ENCODE data around the gene SDK1.

Gene SDK1

DNA sequence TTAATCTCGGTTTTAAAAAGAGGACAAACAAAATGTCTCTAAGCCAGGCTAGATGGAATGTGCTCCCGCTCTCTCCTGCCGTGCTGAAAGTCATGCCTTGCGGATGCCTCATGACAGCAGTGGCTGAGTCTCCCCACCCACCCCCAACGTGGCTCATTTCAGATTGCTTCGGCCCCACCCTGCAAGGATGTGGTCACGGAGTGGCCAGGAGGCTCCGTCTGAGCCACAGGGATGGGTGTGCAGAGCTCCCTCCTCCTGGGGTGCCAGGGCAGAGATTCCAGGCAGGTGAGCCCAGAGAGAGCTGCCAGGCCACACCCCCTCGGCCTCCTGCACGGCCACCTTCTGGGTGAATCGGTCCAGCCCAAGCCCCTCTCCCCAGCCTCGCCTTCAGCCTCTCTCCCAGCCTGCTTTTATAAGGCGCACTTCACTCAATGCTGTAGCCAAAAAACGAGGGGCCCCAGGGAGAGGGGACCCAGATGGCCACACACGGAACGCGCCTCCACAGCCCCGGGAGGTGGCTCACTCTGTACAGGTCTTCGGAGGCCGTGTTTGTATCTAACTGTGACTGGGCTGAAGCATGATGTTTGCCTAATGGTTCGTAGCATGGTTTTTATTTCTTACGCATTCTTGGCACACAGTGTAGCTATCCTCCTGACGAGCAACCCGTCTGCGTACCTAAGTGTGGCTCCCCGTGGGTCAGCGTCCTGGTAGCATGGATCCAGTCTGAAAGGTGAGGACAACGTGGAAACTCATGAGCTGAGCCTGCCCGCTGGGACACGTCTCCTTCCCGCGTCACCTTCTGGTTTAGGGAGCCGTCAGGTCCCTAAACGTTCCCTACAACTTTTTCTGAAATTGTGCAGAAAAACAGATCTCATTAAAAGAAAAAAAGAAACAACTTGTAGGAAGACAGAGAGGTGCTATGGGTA, 967.3 kb downstream of the SDK1 start:
- DNase-seq (ENCODE audit: low spot score), result no peak
- no peak overlapping the region for H3K27ac ChIP-seq
- CTCF ChIA-PET, result no interaction called here
- POLR2A ChIA-PET (ENCODE audit: low non-redundant PET), result no interaction called here
- TF ChIP-seq, protein P1, sequence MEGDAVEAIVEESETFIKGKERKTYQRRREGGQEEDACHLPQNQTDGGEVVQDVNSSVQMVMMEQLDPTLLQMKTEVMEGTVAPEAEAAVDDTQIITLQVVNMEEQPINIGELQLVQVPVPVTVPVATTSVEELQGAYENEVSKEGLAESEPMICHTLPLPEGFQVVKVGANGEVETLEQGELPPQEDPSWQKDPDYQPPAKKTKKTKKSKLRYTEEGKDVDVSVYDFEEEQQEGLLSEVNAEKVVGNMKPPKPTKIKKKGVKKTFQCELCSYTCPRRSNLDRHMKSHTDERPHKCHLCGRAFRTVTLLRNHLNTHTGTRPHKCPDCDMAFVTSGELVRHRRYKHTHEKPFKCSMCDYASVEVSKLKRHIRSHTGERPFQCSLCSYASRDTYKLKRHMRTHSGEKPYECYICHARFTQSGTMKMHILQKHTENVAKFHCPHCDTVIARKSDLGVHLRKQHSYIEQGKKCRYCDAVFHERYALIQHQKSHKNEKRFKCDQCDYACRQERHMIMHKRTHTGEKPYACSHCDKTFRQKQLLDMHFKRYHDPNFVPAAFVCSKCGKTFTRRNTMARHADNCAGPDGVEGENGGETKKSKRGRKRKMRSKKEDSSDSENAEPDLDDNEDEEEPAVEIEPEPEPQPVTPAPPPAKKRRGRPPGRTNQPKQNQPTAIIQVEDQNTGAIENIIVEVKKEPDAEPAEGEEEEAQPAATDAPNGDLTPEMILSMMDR (conservative IDR thresholded peaks at IDR 0.05; ENCODE audit: low read depth), result no peak

- CTCF ChIA-PET, result interaction anchor here (0.7 kb wide), 1 partner anchor 58 kb away, joined by 4 read pairs; no protein-coding TSS in a partner anchor
Measured at GRCh38 chr7:4269086-4269485, 968.0 kb downstream of the SDK1 start.

GRCh38 chr7:4269746-4270145, 968.7 kb downstream of the SDK1 start:
- ChIA-PET CTCF (interaction anchor here (0.7 kb wide), 1 partner anchor 58 kb away, joined by 4 read pairs; no protein-coding TSS in a partner anchor), POLR2A (ENCODE audit: low non-redundant PET) (no interaction called here)

More at GRCh38 chr7:4269086-4269485, 968.0 kb downstream of the SDK1 start:
- TF ChIP-seq, protein P1 (conservative IDR thresholded peaks at IDR 0.05; ENCODE audit: low read depth), result no peak
- DNase-seq (ENCODE audit: low spot score), result no peak
- POLR2A ChIA-PET (ENCODE audit: low non-redundant PET), result no interaction called here
- no peak overlapping the region for H3K27ac ChIP-seq

DNA sequence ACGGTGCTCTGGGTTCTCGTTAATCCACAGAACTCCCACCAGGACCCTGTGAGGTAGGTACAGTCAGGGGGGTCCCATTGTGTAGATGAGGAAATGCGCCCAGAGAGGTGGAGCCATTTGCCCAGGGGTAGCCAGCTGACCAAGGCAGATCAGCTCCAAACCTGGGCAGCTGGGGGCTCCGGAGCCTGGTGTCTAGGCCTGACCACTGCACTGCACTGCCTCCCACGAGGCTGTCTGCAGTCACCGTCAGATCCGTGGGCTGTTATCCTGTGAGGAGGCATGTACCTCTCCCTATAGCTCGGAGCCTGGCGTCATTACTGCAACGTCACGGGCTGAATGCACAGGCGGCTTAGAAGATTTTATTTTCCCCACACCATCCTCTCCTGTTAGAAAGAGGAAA, 969.2 kb downstream of the SDK1 start:
- TF ChIP-seq, protein P1 (conservative IDR thresholded peaks at IDR 0.05; ENCODE audit: low read depth), result no peak
- no peak for DNase-seq (ENCODE audit: low spot score)
- ChIA-PET CTCF (no interaction called here), POLR2A (ENCODE audit: low non-redundant PET) (no interaction called here)
- H3K27ac ChIP-seq, result no peak overlapping the region

More at GRCh38 chr7:4269746-4270145, 968.7 kb downstream of the SDK1 start:
- no peak for DNase-seq (ENCODE audit: low spot score)
- no peak overlapping the region for H3K27ac ChIP-seq
- TF ChIP-seq, protein P1 (conservative IDR thresholded peaks at IDR 0.05; ENCODE audit: low read depth), result no peak

- no peak overlapping the region for H3K27ac ChIP-seq
- TF ChIP-seq, protein P1 (conservative IDR thresholded peaks at IDR 0.05; ENCODE audit: low read depth), result no peak
- CTCF ChIA-PET, result no interaction called here
- no peak for DNase-seq (ENCODE audit: low spot score)
- POLR2A ChIA-PET (ENCODE audit: low non-redundant PET), result no interaction called here
Measured at GRCh38 chr7:4270941-4271715, 970.1 kb downstream of the SDK1 start.

DNA sequence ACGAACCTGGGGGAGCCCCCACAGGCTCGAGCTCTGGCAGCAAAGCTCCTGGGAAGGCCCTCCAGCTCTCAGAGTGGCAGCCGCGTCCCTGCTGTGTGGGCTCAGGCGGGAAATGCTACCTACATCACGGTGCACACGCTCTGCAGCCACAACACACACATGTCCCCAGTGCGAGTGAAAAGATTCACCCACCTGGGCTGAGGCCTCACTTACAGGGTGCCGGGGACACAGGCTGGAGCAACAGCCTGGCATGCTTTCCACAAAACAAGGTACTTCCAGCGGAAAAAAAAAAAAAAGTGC, 970.6 kb downstream of the SDK1 start:
- DNase-seq (ENCODE audit: low spot score), result no peak
- no peak overlapping the region for H3K27ac ChIP-seq
- ChIA-PET POLR2A (ENCODE audit: low non-redundant PET) (no interaction called here), CTCF (no interaction called here)
- TF ChIP-seq, protein P1 (conservative IDR thresholded peaks at IDR 0.05; ENCODE audit: low read depth), result no peak
